ENCODE data around the gene HEPACAM2.

DNA sequence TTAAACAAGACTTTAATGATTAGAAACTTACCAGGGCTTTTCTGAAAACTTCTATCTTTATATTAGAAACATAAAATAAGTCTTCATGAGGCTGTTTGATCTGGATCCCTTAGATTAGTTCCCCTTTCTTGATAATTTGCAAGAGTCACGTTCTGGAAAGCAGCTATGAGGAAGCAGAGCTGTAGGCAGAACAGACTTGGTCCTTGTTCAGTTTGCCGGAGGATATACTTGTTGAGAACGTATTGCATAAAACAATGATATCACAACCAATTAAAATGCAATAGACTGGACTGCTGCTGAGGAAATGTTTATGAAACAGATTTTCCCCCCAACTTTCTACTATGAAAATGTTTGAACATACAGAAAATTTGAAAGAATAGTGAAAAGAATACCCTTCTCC lies 80.9 kb downstream of the HEPACAM2 start:
- TF ChIP-seq TARDBP (IDR thresholded peaks at IDR 0.05) (no peak), SUZ12 (IDR thresholded peaks at IDR 0.05) (no peak), BHLHE40 (IDR thresholded peaks at IDR 0.05; ENCODE audit: borderline replicate concordance) (no peak)

Data from HEK293T (cell line).